PFSK-1 (cell line): Measurements from ENCODE around the gene ZZZ3.

Experiments
- POLR2AphosphoS5 ChIP-seq: IDR thresholded peaks from 2 replicates; pipeline ENCODE4 v1.6.1; 2012; ENCODE audit warnings: low read depth, mild to moderate bottlenecking, control low read depth, low read length, moderate library complexity
- TAF1 ChIP-seq: IDR thresholded peaks from 2 replicates; pipeline ENCODE4 v1.6.1; 2012; ENCODE audit warnings: low read length, control low read depth, borderline replicate concordance; ENCODE audit not compliant: insufficient read depth
- TF ChIP-seq, protein P1 (sequence below), 2 experiments: IDR thresholded peaks; 2 replicates each; pipeline versions ENCODE4 v1.6.1 to v1.8.0; 2011 to 2012; ENCODE audit warnings: low read depth in 2 of 2, low read length in 2 of 2, control low read depth in 1 of 2, inconsistent platforms in 1 of 2, mild to moderate bottlenecking in 1 of 2, moderate library complexity in 1 of 2; ENCODE audit not compliant: insufficient read depth in 1 of 2

DNA sequence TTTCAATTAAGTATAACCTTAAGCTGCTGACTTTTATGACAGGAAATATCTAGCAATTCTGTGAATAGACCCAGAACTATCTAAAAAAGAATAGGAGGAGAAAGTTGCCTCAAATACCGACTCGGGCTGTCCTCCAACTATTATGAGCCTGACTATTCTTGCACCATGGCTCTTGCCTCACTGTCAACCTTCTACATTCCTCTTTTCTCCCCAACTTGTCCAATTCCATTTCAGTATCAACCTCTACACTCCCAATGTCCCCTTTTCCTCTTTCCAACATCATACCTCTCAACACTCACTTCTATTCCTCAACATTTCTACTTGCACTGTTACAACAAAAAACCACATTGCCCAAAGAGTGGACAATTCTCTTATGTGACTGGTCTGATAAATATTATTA lies 2.3 kb downstream of the ZZZ3 start:
- no peak for TF ChIP-seq POLR2AphosphoS5
- TF ChIP-seq TAF1: no peak
- TF ChIP-seq, protein P1, sequence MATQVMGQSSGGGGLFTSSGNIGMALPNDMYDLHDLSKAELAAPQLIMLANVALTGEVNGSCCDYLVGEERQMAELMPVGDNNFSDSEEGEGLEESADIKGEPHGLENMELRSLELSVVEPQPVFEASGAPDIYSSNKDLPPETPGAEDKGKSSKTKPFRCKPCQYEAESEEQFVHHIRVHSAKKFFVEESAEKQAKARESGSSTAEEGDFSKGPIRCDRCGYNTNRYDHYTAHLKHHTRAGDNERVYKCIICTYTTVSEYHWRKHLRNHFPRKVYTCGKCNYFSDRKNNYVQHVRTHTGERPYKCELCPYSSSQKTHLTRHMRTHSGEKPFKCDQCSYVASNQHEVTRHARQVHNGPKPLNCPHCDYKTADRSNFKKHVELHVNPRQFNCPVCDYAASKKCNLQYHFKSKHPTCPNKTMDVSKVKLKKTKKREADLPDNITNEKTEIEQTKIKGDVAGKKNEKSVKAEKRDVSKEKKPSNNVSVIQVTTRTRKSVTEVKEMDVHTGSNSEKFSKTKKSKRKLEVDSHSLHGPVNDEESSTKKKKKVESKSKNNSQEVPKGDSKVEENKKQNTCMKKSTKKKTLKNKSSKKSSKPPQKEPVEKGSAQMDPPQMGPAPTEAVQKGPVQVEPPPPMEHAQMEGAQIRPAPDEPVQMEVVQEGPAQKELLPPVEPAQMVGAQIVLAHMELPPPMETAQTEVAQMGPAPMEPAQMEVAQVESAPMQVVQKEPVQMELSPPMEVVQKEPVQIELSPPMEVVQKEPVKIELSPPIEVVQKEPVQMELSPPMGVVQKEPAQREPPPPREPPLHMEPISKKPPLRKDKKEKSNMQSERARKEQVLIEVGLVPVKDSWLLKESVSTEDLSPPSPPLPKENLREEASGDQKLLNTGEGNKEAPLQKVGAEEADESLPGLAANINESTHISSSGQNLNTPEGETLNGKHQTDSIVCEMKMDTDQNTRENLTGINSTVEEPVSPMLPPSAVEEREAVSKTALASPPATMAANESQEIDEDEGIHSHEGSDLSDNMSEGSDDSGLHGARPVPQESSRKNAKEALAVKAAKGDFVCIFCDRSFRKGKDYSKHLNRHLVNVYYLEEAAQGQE (IDR thresholded peaks at IDR 0.05; ENCODE audit: insufficient read depth in 1 of 2, low read depth in 2 of 2, low read length in 2 of 2): no peak
